ENCODE measurements around the gene TLR4. TPM values are rescaled to one million over a fixed set of nuclear protein-coding genes. Genes with fewer than 3 reads are reported as not detected.

TLR4 gene
- total and polyA plus RNA-seq, 10 of the 15 experiments (the other 5 are each of a cell fraction or from before 2014, with no cell fraction given): 0.03 to 0.50 (median 0.16) TPM

DNA sequence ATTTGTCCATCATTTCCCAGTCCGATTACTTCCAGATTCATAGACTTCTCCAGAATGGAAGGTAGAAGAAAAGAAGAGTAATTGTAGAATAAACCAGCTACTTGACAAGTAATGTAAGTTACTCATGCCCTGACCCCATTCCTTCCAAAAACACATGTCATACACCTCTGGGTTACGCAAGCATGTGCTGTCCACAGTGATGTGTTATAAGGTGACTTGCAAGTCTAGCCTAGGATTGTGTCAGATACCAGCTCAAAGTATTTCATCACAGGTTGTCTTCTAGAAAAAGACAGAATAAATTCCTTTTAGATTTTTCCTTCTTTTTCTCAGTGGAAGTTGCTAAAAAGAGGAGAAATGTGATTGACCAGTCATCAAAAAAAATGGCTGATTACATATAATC is 8.0 kb upstream of the TLR4 start:
- TF ChIP-seq CREB1 (IDR thresholded peaks at IDR 0.05; ENCODE audit: low read depth) (no peak), YY1 (IDR thresholded peaks at IDR 0.05; ENCODE audit: low read depth, low read length) (no peak), CHD1 (IDR thresholded peaks at IDR 0.05; ENCODE audit: low read depth, low read length) (no peak), IRF4 (IDR thresholded peaks at IDR 0.05; ENCODE audit: low read depth, low read length) (no peak), POLR2AphosphoS5 (IDR thresholded peaks at IDR 0.05; ENCODE audit: low read length) (no peak), SUZ12 (IDR thresholded peaks at IDR 0.05; ENCODE audit: unreplicated experiment) (no peak), SMARCA5 (IDR thresholded peaks at IDR 0.05) (no peak), ZNF207 (IDR thresholded peaks at IDR 0.05; ENCODE audit: borderline replicate concordance) (no peak), YBX1 (IDR thresholded peaks at IDR 0.05) (no peak), SIN3A (IDR thresholded peaks at IDR 0.05; ENCODE audit: low read depth, low read length) (no peak), EGR1 (IDR thresholded peaks at IDR 0.05; ENCODE audit: borderline replicate concordance in 1 of 2, low read depth in 2 of 2, low read length in 2 of 2) (no peak), SIX5 (IDR thresholded peaks at IDR 0.05; ENCODE audit: low read depth, low read length, severe bottlenecking) (no peak), GATAD2B (conservative IDR thresholded peaks at IDR 0.05; ENCODE audit: low read depth) (no peak), POLR2AphosphoS2 (IDR thresholded peaks at IDR 0.05; ENCODE audit: low read depth, low read length) (no peak), ZNF622 (IDR thresholded peaks at IDR 0.05) (no peak), GABPA (IDR thresholded peaks at IDR 0.05; ENCODE audit: low read depth) (no peak)
- TF ChIP-seq, protein P1, sequence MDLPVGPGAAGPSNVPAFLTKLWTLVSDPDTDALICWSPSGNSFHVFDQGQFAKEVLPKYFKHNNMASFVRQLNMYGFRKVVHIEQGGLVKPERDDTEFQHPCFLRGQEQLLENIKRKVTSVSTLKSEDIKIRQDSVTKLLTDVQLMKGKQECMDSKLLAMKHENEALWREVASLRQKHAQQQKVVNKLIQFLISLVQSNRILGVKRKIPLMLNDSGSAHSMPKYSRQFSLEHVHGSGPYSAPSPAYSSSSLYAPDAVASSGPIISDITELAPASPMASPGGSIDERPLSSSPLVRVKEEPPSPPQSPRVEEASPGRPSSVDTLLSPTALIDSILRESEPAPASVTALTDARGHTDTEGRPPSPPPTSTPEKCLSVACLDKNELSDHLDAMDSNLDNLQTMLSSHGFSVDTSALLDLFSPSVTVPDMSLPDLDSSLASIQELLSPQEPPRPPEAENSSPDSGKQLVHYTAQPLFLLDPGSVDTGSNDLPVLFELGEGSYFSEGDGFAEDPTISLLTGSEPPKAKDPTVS (IDR thresholded peaks at IDR 0.05; ENCODE audit: low read depth, low read length): no peak
- TF ChIP-seq, protein P2, sequence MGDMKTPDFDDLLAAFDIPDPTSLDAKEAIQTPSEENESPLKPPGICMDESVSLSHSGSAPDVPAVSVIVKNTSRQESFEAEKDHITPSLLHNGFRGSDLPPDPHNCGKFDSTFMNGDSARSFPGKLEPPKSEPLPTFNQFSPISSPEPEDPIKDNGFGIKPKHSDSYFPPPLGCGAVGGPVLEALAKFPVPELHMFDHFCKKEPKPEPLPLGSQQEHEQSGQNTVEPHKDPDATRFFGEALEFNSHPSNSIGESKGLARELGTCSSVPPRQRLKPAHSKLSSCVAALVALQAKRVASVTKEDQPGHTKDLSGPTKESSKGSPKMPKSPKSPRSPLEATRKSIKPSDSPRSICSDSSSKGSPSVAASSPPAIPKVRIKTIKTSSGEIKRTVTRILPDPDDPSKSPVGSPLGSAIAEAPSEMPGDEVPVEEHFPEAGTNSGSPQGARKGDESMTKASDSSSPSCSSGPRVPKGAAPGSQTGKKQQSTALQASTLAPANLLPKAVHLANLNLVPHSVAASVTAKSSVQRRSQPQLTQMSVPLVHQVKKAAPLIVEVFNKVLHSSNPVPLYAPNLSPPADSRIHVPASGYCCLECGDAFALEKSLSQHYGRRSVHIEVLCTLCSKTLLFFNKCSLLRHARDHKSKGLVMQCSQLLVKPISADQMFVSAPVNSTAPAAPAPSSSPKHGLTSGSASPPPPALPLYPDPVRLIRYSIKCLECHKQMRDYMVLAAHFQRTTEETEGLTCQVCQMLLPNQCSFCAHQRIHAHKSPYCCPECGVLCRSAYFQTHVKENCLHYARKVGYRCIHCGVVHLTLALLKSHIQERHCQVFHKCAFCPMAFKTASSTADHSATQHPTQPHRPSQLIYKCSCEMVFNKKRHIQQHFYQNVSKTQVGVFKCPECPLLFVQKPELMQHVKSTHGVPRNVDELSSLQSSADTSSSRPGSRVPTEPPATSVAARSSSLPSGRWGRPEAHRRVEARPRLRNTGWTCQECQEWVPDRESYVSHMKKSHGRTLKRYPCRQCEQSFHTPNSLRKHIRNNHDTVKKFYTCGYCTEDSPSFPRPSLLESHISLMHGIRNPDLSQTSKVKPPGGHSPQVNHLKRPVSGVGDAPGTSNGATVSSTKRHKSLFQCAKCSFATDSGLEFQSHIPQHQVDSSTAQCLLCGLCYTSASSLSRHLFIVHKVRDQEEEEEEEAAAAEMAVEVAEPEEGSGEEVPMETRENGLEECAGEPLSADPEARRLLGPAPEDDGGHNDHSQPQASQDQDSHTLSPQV (IDR thresholded peaks at IDR 0.05): no peak
- TF ChIP-seq, protein P3, sequence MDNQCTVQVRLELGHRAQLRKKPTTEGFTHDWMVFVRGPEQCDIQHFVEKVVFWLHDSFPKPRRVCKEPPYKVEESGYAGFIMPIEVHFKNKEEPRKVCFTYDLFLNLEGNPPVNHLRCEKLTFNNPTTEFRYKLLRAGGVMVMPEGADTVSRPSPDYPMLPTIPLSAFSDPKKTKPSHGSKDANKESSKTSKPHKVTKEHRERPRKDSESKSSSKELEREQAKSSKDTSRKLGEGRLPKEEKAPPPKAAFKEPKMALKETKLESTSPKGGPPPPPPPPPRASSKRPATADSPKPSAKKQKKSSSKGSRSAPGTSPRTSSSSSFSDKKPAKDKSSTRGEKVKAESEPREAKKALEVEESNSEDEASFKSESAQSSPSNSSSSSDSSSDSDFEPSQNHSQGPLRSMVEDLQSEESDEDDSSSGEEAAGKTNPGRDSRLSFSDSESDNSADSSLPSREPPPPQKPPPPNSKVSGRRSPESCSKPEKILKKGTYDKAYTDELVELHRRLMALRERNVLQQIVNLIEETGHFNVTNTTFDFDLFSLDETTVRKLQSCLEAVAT (IDR thresholded peaks at IDR 0.05): no peak
- no peak for FAIRE-seq
- no peaks in the 10 kb centered on the region for H3K9me3 ChIP-seq (replicated peaks; ENCODE audit: control insufficient read depth, insufficient read depth, low read length)
- SMC1A ChIA-PET (ENCODE audit: uncharacterized antibody, unreplicated experiment): interaction anchor here (1.3 kb wide), 1 partner anchor 79 kb away, joined by 3 read pairs; no protein-coding TSS in a partner anchor
- POLR2A ChIA-PET: no interaction called here
- CTCF ChIA-PET: no interaction called here
- no peak overlapping the region for H2AFZ ChIP-seq (ENCODE audit: control insufficient read depth, low read depth, low read length)
- 47% methylated on average over 2 of the region's 2 CpGs for whole genome bisulfite sequencing (ENCODE audit: insufficient coverage, insufficient replicate concordance, low lambda C conversion rate, missing lambda C conversion rate)
- no peaks in the 10 kb centered on the region for H3K27me3 ChIP-seq (replicated peaks in 1 of 2; ENCODE audit: control insufficient read depth in 2 of 2, insufficient read depth in 2 of 2, low read length in 1 of 2)
- no peak overlapping the region for H3K27ac ChIP-seq (ENCODE audit: control insufficient read depth, insufficient read depth)
- RAD21 ChIA-PET (ENCODE audit: unreplicated experiment): no interaction called here
- in situ Hi-C loops (cut with MboI): no loop called here
- H3K79me2 ChIP-seq (ENCODE audit: control insufficient read depth, insufficient read depth, low read length): no peaks in the 10 kb centered on the region
- no peak overlapping the region for H3K4me3 ChIP-seq
- no peak for ATAC-seq
- BruUV-seq (replicated peaks): no TSS peak
- no peaks in the 10 kb centered on the region for H4K20me1 ChIP-seq (ENCODE audit: control insufficient read depth, insufficient read depth)
- H3K4me2 ChIP-seq (ENCODE audit: control insufficient read depth, insufficient read depth): no peak overlapping the region
- intact Hi-C loops (cut with micrococcal nuclease; ENCODE audit: unreplicated experiment): no loop called here
- no peak overlapping the region for H3K9ac ChIP-seq (ENCODE audit: control insufficient read depth, insufficient read depth, low read length)
- DNase-seq (ENCODE audit: low read depth, low spot score): no peak
- H3K36me3 ChIP-seq (ENCODE audit: control insufficient read depth in 2 of 2, insufficient read depth in 2 of 2, low read length in 1 of 2): no peaks in the 10 kb centered on the region
- H3K4me1 ChIP-seq (ENCODE audit: control insufficient read depth, insufficient read depth, low read length): no peaks in the 10 kb centered on the region

All from GM12878 (cell line).